Activated CD8-positive, alpha-beta memory T cell treated with anti-CD3 and anti-CD28 coated beads, Interleukin-2, amount 50 U/mL, for 48 hours (primary cell): Measurements from ENCODE around the gene NEK3.
"Not testable (repeated sequence)": the region's sequence is repeated elsewhere in the genome, so short reads cannot be mapped to it uniquely, and the experiment has no call there.

Experiments used
- DNase-seq: peaks from one replicate; pipeline ENCODE4 v3.0.0-alpha.2; 2020

NEK3 gene

DNA sequence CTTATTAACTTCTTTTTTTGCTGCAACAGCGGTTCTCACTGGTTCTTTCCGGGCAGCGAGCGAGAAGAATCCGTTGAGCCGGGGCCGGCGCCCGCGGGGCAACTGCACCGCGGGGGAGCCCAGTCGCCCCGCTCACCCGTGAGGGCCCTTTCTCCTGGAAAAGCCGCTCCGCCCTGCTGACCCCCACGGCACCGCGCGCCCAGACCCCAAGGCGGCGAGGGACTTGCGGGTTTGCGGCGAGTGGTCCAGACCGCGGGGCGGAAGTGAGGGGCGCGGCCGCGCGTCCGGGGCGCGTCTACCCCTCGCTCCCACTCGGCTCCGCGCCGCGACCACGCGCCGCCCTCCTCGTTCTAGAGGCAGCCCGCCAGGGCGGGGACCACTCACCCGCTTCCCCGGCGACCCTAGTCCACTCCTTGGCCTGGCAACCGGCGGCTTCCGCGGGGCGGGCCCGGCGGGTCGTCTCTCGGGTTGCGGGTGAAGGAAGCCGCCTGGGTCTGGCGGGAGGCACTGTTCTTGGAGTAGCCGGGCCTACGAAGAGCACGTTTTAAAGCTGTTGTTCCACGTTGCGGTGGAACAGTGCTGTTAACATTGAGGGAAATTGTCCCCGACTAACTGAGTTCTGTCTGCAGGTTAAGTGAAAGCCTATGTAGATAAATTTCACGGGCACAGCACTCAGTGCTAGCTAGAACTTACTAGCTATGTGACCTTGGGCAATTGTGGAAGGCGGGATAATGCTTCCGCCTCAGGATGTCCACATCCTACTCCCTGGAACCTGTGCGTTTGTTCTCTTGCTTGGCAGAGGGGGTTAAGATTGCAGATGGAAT lies at the start of gene NEK3:
Gene NEK3, minus strand, starts transcription at position 439 of the 824 bp plus-strand sequence. CDS start 3,406 bp downstream, outside the sequence.
- DNase-seq, result peak; percentile 76

DNA sequence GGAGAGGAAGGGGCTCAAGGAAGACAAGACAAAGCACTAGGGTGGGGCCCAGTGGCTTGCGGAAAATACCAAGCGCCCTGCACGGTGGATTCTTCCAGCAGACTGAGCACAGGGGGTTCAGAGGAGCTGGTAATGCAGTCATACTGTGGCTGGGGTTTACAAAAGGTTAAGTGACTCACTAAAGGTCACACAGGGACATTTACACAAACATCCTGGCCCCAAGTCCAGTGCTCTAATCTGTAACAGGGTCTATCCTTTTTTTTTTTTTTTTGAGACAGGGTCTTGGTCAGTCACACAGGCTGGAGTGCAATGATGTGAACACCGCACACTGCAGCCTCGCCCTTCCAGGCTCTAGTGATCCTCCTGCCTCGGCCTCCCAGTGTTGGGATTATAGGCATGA lies 49.0 kb upstream of the NEK3 start:
- DNase-seq, result not testable (repeated sequence)

- not testable (repeated sequence) for DNase-seq
Measured at GRCh38 chr13:52207896-52208295, 48.5 kb upstream of the NEK3 start.

GRCh38 chr13:52207337-52207736 lies 47.9 kb upstream of the NEK3 start:
- DNase-seq, result not testable (repeated sequence)

- DNase-seq, result not testable (repeated sequence)
Measured at GRCh38 chr13:52204546-52204945, 45.1 kb upstream of the NEK3 start.

DNA sequence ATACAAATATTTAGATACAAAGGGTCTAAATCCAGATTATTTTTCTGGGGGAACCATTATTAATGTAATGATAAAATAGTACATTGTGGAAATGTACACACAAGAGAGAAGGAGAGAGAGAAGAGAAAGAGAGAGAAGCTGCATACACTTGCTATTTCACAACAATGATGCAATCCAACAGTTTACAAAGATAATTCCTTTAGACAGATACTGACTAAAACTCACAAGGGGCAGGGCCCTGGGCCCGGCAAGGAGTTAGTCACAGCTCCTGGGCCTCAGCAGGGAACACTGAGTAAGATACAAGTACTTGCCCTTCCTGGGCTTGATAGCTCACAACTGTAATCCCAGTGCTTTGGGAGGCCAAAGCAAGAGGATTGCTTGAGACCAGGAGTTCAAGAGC lies 44.5 kb upstream of the NEK3 start:
- not testable (repeated sequence) for DNase-seq

GRCh38 chr13:52202506-52202905 lies 43.1 kb upstream of the NEK3 start:
- DNase-seq, result not testable (repeated sequence)

DNA sequence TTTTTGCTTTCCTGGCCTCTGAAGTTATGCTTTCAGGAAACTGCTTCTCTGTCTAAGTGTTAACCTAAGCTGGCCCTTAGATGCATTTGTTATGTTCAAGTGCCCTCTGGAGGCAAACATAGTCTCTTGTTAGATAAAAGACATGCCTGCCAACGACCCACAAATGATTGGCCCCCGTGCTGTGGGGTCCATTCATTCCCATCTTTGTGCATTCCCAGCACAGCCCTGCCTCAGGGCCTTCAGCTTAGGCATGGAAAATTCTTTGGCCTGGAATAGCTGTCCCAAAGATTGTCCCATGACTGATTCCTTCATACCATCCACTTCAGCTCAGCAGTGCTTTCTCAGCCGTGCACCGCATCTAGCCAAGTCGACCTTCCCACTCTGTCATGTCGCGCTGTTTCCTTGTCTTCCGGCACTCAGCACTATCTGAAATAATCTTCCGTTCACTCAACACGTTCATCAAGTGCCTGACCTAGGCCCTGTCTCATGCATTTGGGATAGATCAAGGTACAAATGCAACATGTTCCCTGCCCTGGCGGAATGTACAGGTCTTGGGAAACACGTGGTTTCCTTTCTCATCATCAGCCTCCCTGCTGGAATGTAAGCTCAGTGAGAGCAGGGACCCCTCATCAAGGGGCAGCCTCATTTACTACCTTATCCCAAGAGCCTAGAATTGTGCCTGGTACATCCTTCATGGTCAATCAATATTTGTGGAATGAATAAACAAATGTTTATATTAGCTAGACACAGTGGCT lies 42.2 kb upstream of the NEK3 start:
- DNase-seq, result not testable (repeated sequence)

GRCh38 chr13:52195401-52195837 lies 36.0 kb upstream of the NEK3 start:
- DNase-seq, result peak; percentile 75

DNA sequence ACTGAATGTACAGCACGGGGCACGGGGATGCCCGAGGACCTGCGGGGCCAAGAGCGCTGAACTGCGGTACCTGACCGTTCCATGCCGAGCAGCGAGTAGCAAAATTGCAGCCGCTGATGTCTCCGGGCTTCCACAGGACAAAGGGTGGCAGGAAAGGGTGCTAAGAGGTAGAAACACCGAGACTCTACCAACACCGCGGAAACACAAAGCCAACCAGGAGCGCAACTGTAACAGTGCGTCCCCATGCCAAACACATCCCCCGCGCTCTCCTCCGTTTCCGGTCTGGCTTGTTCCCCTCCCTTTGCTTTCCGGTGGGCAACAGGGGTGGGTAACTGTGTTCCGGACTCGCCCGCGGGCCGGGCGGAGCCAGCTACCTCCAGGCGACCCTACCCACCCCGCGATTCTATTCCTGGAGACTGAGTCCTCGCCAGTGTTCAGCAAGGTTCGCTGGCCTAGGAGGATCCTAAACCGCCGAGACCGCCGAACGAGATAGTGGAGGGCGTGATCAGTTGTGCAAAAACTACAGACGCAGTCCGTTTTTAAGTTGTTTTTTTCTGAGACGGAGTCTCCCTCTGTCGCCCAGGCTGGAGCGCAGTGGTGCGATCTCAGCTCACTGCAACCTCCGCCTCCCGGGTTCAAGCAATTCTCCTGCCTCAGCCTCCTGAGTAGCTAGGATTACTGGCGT lies 34.9 kb upstream of the NEK3 start:
- DNase-seq, result peak; percentile 97

DNA sequence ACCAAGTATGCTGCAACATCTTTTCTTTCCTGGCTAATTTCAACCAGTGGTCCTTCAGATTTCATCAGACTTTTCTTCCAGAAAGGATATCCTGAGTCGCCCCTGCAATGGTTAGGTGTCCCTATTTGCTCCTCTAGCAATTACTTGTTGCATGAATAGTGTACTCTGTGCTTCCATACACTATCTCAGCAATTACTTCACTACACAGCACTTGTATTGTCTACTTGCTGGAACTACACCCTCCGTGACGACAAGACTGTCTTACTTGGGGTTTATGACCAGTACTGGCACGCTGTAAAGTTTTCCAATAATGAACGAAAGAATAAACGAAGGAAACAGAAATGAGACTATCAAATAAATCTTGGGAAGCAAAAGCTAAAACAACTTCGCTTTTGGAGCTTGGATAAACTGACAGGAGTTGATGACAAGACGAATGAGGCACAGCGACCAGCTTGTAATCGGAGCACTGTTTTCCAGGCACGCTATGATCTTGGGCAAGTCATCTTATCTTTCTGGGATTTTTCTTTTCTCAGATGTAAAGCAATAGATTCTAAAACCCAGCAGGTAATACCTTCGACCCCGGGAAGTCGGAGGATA lies 34.3 kb upstream of the NEK3 start:
- not testable (repeated sequence) for DNase-seq

GRCh38 chr13:52187424-52188187 lies 28.2 kb upstream of the NEK3 start:
- DNase-seq, result not testable (repeated sequence)

GRCh38 chr13:52187029-52187423 lies 27.6 kb upstream of the NEK3 start:
- no peak for DNase-seq

DNA sequence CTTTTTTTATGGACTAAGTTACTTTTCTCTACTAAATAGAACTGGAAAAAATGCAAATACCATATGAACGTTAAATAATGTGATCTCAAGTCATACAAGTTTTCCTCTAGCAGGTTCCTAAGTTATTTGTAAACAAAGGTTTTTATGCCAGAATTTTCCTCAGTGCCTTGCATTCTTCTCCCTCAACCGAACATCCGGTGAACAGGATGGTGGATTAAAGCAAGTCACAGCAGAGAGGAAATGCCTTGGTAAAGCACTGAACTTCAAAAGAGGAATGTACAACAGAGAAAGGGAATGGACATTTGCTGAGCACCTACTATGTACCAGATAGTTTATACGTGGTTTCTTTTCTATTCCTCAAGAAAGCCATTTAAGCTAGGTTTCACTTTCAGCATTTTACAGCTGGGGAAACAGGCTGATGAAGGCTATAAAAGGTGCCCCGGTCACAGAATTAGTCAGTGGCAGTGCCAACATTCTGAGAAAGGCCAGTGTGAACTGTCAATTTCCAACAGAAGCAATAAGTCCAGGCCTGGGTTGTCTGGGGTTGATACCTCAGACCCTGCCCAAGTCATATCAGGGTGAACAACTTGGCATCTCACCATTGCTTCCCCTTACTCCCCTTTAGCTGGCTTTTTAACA lies 22.0 kb upstream of the NEK3 start:
- DNase-seq, result not testable (repeated sequence)

GRCh38 chr13:52179925-52180324 lies 20.5 kb upstream of the NEK3 start:
- no peak for DNase-seq

- no peak for DNase-seq
Measured at GRCh38 chr13:52177276-52177675, 17.9 kb upstream of the NEK3 start.

DNA sequence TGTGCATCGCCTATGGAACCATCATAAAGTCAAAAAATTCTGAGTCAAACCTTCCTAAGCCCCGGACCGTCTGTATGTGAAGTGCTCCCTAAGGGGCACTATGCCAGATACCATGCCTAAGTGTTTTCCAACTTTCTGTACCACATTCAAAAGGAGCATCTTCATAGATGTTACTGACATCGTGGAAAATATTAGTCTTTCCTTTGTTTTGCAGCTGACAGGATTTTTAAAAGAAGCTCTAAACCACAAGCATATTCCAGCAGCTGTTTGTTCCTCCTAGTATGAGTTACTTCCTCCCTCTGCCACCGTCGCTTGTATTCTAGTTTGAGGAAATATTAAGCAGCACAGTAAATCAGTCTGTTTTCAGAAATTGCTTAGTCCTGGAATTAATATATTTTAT lies 14.6 kb upstream of the NEK3 start:
- not testable (repeated sequence) for DNase-seq

DNA sequence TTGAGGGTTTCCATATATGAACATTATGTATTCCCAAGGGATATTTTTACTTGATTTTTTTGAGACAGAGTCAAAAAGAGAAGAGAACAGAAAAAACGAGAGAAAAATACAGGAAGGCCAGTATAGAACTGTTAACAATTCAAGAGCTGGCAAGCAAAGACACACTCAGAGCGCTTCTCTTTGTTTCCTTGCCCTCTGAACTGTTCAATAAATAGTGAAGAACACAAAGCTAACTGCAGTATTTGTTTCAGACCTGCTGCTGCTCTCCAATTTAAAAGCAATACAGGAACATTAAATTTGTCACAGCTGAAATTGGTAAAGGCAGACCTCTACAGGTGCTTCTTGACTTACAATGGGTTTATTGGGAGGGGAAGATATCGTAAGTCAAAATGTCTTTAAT lies 14.0 kb upstream of the NEK3 start:
- DNase-seq, result no peak

- DNase-seq, result not testable (repeated sequence)
Measured at GRCh38 chr13:52171686-52172085, 12.3 kb upstream of the NEK3 start.

- not testable (repeated sequence) for DNase-seq
Measured at GRCh38 chr13:52170828-52171391, 11.5 kb upstream of the NEK3 start.

DNA sequence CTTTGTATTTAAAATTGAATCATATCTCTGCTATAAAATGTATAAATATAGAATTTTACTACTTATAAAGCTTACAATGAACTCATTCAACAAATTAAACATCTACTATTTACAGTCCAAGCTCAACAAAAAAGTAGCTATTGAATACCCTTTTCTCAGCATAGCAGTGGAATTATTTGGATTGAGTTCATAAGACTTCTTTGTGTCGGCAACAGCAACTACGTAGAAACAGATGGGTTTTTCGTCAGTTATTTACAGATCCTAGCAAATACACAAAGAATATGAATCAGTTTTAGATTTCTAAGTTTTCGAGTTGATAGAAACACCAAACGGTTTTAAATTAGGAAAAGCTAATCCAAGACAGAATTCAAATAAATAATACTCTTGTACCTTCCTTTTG lies 10.4 kb upstream of the NEK3 start:
- DNase-seq, result no peak
